GM12873 (cell line): ENCODE data around the gene EXOC5.

Experiments
- CTCF ChIP-seq: IDR thresholded peaks from 2 replicates; pipeline ENCODE4 v1.5.1; 2012; ENCODE audit warnings: low read depth, mild to moderate bottlenecking, moderate library complexity, low read length, control low read depth; ENCODE audit not compliant: insufficient read depth; ENCODE audit errors: missing control alignments

Gene EXOC5

GRCh38 chr14:57268161-57269069 is at the start of gene EXOC5, which contains the start of gene AP5M1:
Gene EXOC5 (minus strand): TSS chr14:57268905. CDS start chr14:57268648, 257 bp downstream.
Gene AP5M1 (plus strand): TSS chr14:57268971. CDS start chr14:57269315, 344 bp downstream.
- no peak for TF ChIP-seq CTCF

DNA sequence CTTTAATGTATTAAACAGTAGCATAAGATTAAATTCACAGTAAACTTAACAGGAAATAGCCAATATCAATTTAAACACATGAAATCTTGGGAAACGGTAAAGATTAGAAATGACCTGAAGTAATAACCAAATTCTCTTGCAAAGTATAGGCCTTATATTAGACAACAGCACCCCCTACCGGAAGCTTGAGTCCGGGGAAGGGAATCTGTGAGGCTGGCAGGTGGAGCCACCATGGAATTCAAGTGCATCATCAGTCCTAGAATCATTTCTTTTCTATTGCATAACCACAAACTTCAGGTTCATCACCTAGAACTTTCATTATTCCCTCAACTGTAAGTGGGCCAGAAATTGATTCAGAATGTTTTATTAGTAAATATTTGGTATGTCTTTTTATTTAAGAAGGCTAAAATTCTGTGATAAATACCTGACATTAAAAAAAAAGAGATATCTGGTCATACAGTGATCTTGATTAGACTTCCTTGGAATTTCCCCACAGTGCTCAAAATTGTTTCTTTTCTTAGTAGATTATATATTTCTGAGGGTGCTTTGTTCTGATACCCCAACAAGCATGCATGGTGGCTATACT is 48.6 kb upstream of the EXOC5 start:
- TF ChIP-seq CTCF, result peak; percentile 80

- no peak for TF ChIP-seq CTCF
These were observed 45.8 kb upstream of the EXOC5 start for GRCh38 chr14:57314396-57315089.

DNA sequence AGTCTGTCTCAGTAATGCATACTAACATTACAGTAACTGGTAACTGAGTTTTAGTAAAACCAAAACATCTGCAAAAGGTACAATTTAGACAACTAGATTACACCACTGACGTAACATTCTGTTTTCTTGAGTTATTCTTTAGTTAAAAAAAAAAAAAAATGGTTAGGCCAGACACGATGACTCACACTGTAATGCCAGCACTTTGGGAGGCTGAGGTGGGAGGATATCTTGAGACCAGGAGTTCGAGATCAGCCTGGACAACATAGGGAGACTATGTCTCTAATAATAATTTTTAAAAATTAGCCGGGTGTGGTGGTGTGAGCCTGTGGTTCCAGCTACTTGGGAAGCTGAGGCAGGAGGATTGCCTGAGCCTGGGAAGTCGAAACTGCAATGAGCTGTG is 34.2 kb upstream of the EXOC5 start:
- TF ChIP-seq CTCF, result no peak

GRCh38 chr14:57299511-57299910 is 30.8 kb upstream of the EXOC5 start:
- TF ChIP-seq CTCF, result no peak

DNA sequence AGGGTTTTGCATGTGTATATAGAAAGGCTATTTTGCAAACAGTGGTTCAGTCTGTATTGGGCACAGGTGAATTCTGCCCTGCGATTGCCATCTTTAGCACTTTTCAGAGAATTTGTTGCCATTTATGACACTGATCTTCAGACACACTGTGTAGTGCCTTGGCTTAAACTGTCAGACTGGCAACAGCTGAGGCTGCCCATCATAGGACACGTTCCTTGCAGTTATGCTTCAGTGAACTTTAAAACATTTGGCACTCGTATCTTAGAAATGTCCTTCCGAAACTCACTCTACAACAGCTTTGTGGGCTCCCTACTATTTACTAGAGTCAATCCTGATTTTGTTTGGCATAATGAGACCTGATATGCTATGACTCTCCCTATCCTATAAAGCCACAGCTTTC is 29.1 kb upstream of the EXOC5 start:
- TF ChIP-seq CTCF, result no peak

- TF ChIP-seq CTCF, result no peak
These were observed 26.5 kb upstream of the EXOC5 start for GRCh38 chr14:57295239-57295638.
